Measurements from ENCODE around the gene IL4I1. TPM values are rescaled to one million over a fixed set of nuclear protein-coding genes. Genes with fewer than 3 reads are reported as not detected.

IL4I1 gene
- total RNA-seq, 6 donors from 2014 or later: 0.44 to 7.3 (median 2.1) TPM

DNA sequence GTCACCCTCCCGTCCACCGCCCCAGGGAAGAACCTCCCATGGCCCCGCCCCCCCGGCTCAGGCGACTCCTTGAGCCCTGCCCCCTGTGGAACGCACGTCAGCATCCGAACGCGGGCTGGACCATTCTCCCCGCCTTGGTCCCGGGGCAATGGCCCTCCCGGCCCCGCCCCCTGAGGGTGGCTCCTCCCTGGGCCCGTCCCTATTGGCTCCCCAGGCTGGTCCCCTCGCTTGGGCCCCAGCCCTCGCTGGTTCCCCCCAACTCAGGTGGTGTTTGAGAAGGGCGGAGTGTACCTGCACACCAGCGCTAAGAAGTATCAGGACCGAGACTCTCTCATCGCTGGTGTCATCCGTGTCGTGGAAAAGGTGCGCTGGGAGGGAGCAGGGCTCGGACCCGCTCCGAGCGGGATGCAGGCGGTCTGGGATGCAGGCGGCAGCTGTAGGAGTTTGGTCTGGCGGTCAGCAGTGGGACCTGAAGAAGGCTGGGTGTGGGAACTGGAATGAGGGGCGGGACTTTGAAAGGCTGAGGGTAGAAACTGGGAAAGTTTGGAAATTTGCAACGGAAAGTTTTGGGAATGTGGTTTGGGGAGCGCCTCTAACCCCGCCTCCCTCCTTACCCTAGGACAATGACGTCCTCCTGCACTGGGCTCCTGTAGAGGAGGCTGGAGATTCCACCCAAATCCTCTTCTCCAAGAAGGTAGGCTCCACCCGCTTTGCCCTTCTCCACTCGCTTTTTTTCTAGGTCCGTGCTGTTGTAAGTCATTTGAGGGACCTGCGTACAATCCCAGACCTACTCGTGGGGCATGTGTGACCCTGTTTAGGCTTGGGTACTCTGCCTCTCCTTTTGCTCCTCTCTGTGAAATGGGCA, 18.6 kb downstream of the IL4I1 start:
- Histone ChIP-seq H3K27me3 (no peaks in the 10 kb centered on the region), H3K4me3 (peak overlapping the region; percentile 69 to 90 (median 79))
- 10 to 11% methylated on average over 23 to 33 of the region's 41 CpGs for WGBS, 2 donors

DNA sequence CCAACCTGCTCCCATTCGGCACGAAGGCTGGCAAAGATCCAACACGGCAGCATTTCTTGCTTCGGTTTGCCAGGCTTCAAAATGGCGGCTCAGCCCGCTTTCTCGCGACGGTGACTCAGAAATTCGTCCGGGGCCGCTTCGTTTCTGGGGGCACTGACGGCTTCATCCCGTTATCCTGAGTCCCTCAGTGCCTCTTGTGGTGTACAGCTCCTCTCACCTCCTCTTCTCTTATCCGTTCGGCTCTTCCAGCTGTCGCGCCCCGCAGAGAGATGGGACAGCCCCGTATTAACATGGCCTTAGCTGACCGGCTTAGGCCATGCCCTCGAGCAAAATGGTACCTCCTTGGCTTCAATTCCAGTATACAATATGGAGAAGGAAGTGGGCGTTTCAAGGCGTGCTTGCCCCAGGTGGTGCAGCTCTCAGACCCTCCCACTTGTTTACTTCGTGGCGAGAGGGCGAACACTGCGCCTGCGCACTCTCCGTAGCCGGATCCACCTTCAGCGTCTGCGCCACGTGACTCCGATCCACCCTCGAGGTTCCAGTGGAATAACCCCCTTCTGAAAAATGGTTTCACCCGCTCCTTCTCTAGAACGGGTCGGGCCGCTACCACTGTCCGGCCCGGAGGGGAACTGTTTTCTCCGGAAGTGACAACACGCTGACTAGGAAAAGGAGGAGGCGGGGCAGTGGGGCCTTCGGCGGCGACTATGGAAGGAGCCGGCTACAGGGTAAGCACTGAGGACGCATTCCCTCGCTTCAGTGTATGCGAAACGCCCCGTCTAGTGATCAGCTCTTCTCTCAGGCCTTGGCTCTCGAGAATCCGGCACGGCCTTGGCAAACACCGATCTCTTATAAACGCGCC, 19.4 kb downstream of the IL4I1 start, which contains the start of the genes AKT1S1 and TBC1D17:
Gene AKT1S1 (minus strand): TSS at position 336 of the 859 bp plus-strand sequence. CDS start 4,060 bp downstream, outside the sequence.
Gene TBC1D17 (plus strand): TSS at position 683 of the 859 bp plus-strand sequence. CDS start 22 bp downstream, at position 705.
- peak within 1 kb of the TSS; percentile 76 to 90 (median 79) for H3K4me3 ChIP-seq
- H3K4me1 ChIP-seq: peaks cover 17 to 32% (median 25%) of the 10 kb centered on the region in 4 donors
- H3K27me3 ChIP-seq: no peaks in the 10 kb centered on the region
- DNase-seq (peak; percentile 95 to 100), ATAC-seq (ENCODE audit: low FRiP score in 2 of 2) (peak; percentile 91 to 95)
- H3K27ac ChIP-seq: peak within 1 kb of the TSS; percentile 94 to 100 (median 99)
- no peaks in the 10 kb centered on the region for H3K9me3 ChIP-seq
- H3K36me3 ChIP-seq: peaks cover 23 to 34% (median 29%) of the 10 kb centered on the region in 4 donors
- 0% methylated on average over 12 to 60 of the region's 61 CpGs for WGBS, 2 donors
- TF ChIP-seq POLR2AphosphoS5 (IDR thresholded peaks at IDR 0.05) (peak; percentile 90), POLR2A (IDR thresholded peaks at IDR 0.05) (peak in 3 of 4 donors; percentile 83 to 96 (median 92)), EP300 (IDR thresholded peaks at IDR 0.05) (peak in 1 of 4 donors; percentile 66)
- TF ChIP-seq, protein P1, sequence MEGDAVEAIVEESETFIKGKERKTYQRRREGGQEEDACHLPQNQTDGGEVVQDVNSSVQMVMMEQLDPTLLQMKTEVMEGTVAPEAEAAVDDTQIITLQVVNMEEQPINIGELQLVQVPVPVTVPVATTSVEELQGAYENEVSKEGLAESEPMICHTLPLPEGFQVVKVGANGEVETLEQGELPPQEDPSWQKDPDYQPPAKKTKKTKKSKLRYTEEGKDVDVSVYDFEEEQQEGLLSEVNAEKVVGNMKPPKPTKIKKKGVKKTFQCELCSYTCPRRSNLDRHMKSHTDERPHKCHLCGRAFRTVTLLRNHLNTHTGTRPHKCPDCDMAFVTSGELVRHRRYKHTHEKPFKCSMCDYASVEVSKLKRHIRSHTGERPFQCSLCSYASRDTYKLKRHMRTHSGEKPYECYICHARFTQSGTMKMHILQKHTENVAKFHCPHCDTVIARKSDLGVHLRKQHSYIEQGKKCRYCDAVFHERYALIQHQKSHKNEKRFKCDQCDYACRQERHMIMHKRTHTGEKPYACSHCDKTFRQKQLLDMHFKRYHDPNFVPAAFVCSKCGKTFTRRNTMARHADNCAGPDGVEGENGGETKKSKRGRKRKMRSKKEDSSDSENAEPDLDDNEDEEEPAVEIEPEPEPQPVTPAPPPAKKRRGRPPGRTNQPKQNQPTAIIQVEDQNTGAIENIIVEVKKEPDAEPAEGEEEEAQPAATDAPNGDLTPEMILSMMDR (IDR thresholded peaks at IDR 0.05): no peak

More for the DNA sequence above, 18.6 kb downstream of the IL4I1 start:
- TF ChIP-seq POLR2AphosphoS5 (IDR thresholded peaks at IDR 0.05) (no peak), POLR2A (IDR thresholded peaks at IDR 0.05) (no peak), EP300 (IDR thresholded peaks at IDR 0.05) (no peak)
- TF ChIP-seq, protein P1 (IDR thresholded peaks at IDR 0.05): no peak
- peak; percentile 98 to 99 for DNase-seq
- Histone ChIP-seq H3K9me3 (no peaks in the 10 kb centered on the region), H3K27ac (peak overlapping the region; percentile 94 to 100 (median 99)), H3K36me3 (peaks cover 32 to 37% (median 34%) of the 10 kb centered on the region in 4 donors), H3K4me1 (peaks cover 17 to 32% (median 25%) of the 10 kb centered on the region in 4 donors)
- peak; percentile 89 to 93 for ATAC-seq (ENCODE audit: low FRiP score in 2 of 2)

DNA sequence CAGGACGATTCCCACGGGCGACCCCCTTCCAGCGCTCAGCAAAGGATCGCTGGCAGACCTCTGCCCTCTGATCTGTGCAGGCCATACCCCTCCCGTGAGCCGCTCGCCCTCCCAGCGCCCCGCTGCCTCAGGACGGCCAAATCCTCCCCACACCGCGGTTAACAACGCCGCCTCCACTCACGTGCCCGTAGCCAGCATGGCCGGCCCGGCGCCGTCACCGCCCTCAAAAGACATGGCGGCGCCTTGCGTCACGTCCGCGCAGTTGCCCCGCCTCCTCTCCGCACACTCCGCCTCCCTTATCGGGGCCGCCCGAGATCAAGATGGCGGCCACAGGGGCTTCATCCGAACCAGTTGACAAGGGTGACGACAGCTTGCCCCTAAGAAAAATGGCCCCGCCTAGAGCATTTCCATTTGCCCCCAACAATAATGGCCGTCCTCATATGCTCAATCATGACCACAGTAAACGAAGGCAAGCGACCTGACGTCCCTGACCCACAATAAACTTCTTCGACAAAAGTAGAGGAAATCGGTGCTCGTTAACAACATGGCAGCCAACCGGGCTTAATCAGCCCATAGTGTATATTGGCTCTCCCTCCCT, 20.2 kb downstream of the IL4I1 start:
- WGBS, 2 donors: 0% methylated on average over 18 to 20 of the region's 46 CpGs
- peak; percentile 98 to 99 for DNase-seq
- Histone ChIP-seq H3K27me3 (no peaks in the 10 kb centered on the region), H3K36me3 (peaks cover 16 to 29% (median 22%) of the 10 kb centered on the region in 4 donors), H3K4me1 (peaks cover 17 to 32% (median 25%) of the 10 kb centered on the region in 4 donors), H3K9me3 (no peaks in the 10 kb centered on the region), H3K4me3 (peak overlapping the region; percentile 76 to 90 (median 79)), H3K27ac (peak overlapping the region; percentile 94 to 100 (median 99))
- ATAC-seq (ENCODE audit: low FRiP score in 2 of 2): peak; percentile 88 to 92
- TF ChIP-seq, protein P1 (IDR thresholded peaks at IDR 0.05): peak in 1 of 6 experiments; percentile 19
- peak in 1 of 4 donors; percentile 52 for TF ChIP-seq POLR2A (IDR thresholded peaks at IDR 0.05)
- no peak for TF ChIP-seq EP300 (IDR thresholded peaks at IDR 0.05)
- TF ChIP-seq POLR2AphosphoS5 (IDR thresholded peaks at IDR 0.05): peak; percentile 68 to 90

DNA sequence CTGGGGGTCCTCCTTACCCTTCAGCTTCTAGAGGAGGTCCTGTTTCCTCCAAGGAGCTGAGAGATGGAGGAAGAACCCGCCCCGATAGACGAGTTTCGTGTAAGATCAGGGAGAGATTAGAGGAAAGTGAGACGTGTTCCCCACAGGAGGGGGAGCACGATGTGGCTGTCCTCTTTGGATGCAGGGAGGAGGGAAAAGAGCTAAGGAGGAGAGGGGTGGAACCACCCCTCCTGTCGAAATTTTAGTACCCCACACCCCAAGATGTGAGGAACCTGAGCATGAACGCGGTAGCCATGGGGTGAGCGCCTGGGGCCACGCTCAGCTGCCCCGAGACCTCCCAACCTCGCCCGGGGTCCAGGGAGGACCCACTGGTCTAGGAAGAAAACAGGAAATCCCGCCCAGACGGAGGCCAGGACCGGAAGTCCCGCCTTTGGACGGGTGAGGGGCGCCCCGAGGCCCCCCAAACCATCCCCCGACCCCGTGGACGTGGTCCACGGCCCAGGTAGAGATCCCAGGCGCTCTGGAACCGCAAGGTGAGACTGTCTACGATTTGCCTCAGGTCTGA, 20.7 kb downstream of the IL4I1 start:
- no peaks in the 10 kb centered on the region for H3K27me3 ChIP-seq
- TF ChIP-seq EP300 (IDR thresholded peaks at IDR 0.05): no peak
- TF ChIP-seq POLR2A (IDR thresholded peaks at IDR 0.05): no peak
- TF ChIP-seq, protein P1 (IDR thresholded peaks at IDR 0.05): peak in 1 of 6 experiments; percentile 3
- TF ChIP-seq POLR2AphosphoS5 (IDR thresholded peaks at IDR 0.05): peak in 1 of 2 donors; percentile 22
- WGBS, 2 donors: 0 to 2% methylated on average over 11 to 28 of the region's 28 CpGs
- no peaks in the 10 kb centered on the region for H3K9me3 ChIP-seq
- peak overlapping the region; percentile 76 to 90 (median 79) for H3K4me3 ChIP-seq
- peaks cover 17 to 33% (median 26%) of the 10 kb centered on the region in 4 donors for H3K4me1 ChIP-seq
- H3K36me3 ChIP-seq: peaks cover 12 to 27% (median 20%) of the 10 kb centered on the region in 4 donors
- DNase-seq: peak; percentile 66 to 89
- H3K27ac ChIP-seq: peak overlapping the region; percentile 94 to 100 (median 99)
- ATAC-seq (ENCODE audit: low FRiP score in 2 of 2): peak in 1 of 2 donors; percentile 29
